Smooth muscle cell (in vitro differentiated cells): ENCODE data around the gene NUB1. TPM values are rescaled to one million over a fixed set of nuclear protein-coding genes. Genes with fewer than 3 reads are reported as not detected.

Source experiments
- DNase-seq: peaks from one replicate; lab custom pipeline; 2025; ENCODE audit not compliant: unreplicated experiment; lab: John Stamatoyannopoulos, UW
- H2AFZ ChIP-seq: fragments of 200-600 bp; sonication (generic); 2 replicates; pipeline ENCODE4 v1.6.0; 2016; ENCODE audit warnings: antibody characterized with exemption, low read depth, mild to moderate bottlenecking
- H3F3A ChIP-seq: fragments of 200-600 bp; sonication (generic); 2 replicates; pipeline ENCODE4 v1.6.0; 2017; ENCODE audit warnings: antibody characterized with exemption, low read depth
- H3K27ac ChIP-seq: fragments of 200-600 bp; sonication (generic); 2 replicates; pipeline ENCODE4 v1.5.1; 2016; ENCODE audit warnings: low read depth, mild to moderate bottlenecking
- H3K27me3 ChIP-seq: fragments of 200-600 bp; sonication (generic); 2 replicates; pipeline ENCODE4 v1.6.1; 2016; ENCODE audit warnings: low read depth, mild to moderate bottlenecking
- H3K36me3 ChIP-seq: fragments of 200-600 bp; sonication (generic); 2 replicates; pipeline ENCODE4 v1.5.1; 2016; ENCODE audit warnings: low read depth
- H3K4me1 ChIP-seq: fragments of 200-600 bp; sonication (generic); 2 replicates; pipeline ENCODE4 v1.5.1; 2016; ENCODE audit warnings: low read depth
- H3K4me2 ChIP-seq: fragments of 200-600 bp; sonication (generic); 2 replicates; pipeline ENCODE4 v1.6.0; 2016; ENCODE audit warnings: mild to moderate bottlenecking
- H3K4me3 ChIP-seq: fragments of 200-600 bp; sonication (generic); 2 replicates; pipeline ENCODE4 v1.5.1; 2016; ENCODE audit warnings: mild to moderate bottlenecking
- H3K79me2 ChIP-seq: fragments of 200-600 bp; sonication (generic); 2 replicates; pipeline ENCODE4 v1.6.0; 2016; ENCODE audit warnings: low read depth, mild to moderate bottlenecking
- H3K9ac ChIP-seq: fragments of 200-600 bp; sonication (generic); 2 replicates; pipeline ENCODE4 v1.6.0; 2016; ENCODE audit warnings: low read depth
- H3K9me3 ChIP-seq: fragments of 200-600 bp; sonication (generic); replicated peaks from 2 replicates; pipeline ENCODE4 v1.5.1; 2016; ENCODE audit warnings: low read depth
- H4K20me1 ChIP-seq: fragments of 200-600 bp; sonication (generic); 2 replicates; pipeline ENCODE4 v1.6.0; 2016; ENCODE audit warnings: low read depth
- CTCF ChIP-seq: fragments of 200-600 bp; sonication (generic); IDR thresholded peaks from 2 replicates; pipeline ENCODE4 v1.5.1; 2017; ENCODE audit warnings: borderline replicate concordance, mild to moderate bottlenecking, antibody characterized with exemption; ENCODE audit not compliant: insufficient read depth, poor library complexity, severe bottlenecking
- WGBS: methylation state at CpG from one replicate; pipeline ENCODE4 v1.1.7; 2016; ENCODE audit warnings: low lambda C conversion rate; 5-methylcytosine and 5-hydroxymethylcytosine counted together
- polyA plus RNA-seq: library from polyadenylated mRNA; unstranded; fragments of >200 nt; fragmentation: Nextera tagmentation; extraction: Ambion mirVana; gene quantifications from 2 replicates; pipeline ENCODE4 v1.2.1, GENCODE V29; 2016
- total RNA-seq: library from RNA; depleted of rRNA; stranded (reverse); fragments of >200 nt; gene quantifications from 2 replicates; pipeline ENCODE4 v1.2.3, GENCODE V29; 2014

NUB1 gene
- total and polyA plus RNA-seq, 2 experiments from 2014 or later = 28.5 to 36.9 TPM

- Histone ChIP-seq H3F3A (peaks cover 5% of the 10 kb centered on the region), H3K4me1 (no peaks in the 10 kb centered on the region), H3K27ac (no peak overlapping the region), H4K20me1 (no peaks in the 10 kb centered on the region), H3K36me3 (no peaks in the 10 kb centered on the region), H3K9ac (no peak overlapping the region), H3K79me2 (no peaks in the 10 kb centered on the region), H2AFZ (no peak overlapping the region), H3K27me3 (peaks cover 12% of the 10 kb centered on the region), H3K4me2 (no peak overlapping the region), H3K4me3 (no peak overlapping the region), H3K9me3 (no peaks in the 10 kb centered on the region)
- WGBS = 91% methylated on average over 3 of the region's 3 CpGs
- TF ChIP-seq CTCF = no peak
- DNase-seq = no peak
Measured at GRCh38 chr7:151306860-151307259, 34.8 kb upstream of the NUB1 start.

- Histone ChIP-seq H3K9ac (no peak overlapping the region), H3K9me3 (no peaks in the 10 kb centered on the region), H3F3A (peaks cover 5% of the 10 kb centered on the region), H2AFZ (no peak overlapping the region), H4K20me1 (no peaks in the 10 kb centered on the region), H3K4me3 (no peak overlapping the region), H3K79me2 (no peaks in the 10 kb centered on the region), H3K4me2 (no peak overlapping the region), H3K27me3 (peaks cover 5% of the 10 kb centered on the region), H3K4me1 (no peaks in the 10 kb centered on the region), H3K36me3 (no peaks in the 10 kb centered on the region), H3K27ac (no peak overlapping the region)
- DNase-seq = no peak
- WGBS = 86% methylated on average over 7 of the region's 7 CpGs
- no peak for TF ChIP-seq CTCF
Measured at GRCh38 chr7:151307536-151307935, 34.1 kb upstream of the NUB1 start.

GRCh38 chr7:151308256-151308655 lies 33.4 kb upstream of the NUB1 start:
- Histone ChIP-seq H3K4me2 (no peak overlapping the region), H3K36me3 (no peaks in the 10 kb centered on the region), H3K27ac (no peak overlapping the region), H3K9me3 (no peaks in the 10 kb centered on the region), H3K79me2 (no peaks in the 10 kb centered on the region), H3K4me1 (no peaks in the 10 kb centered on the region), H3K27me3 (no peaks in the 10 kb centered on the region), H2AFZ (no peak overlapping the region), H3F3A (peaks cover 5% of the 10 kb centered on the region), H4K20me1 (no peaks in the 10 kb centered on the region), H3K4me3 (no peak overlapping the region), H3K9ac (no peak overlapping the region)
- 94% methylated on average over 6 of the region's 6 CpGs for WGBS
- no peak for TF ChIP-seq CTCF
- no peak for DNase-seq

- Histone ChIP-seq H3K27ac (no peak overlapping the region), H3F3A (peaks cover 5% of the 10 kb centered on the region), H3K9me3 (no peaks in the 10 kb centered on the region), H4K20me1 (no peaks in the 10 kb centered on the region), H3K36me3 (no peaks in the 10 kb centered on the region), H3K9ac (no peak overlapping the region), H2AFZ (no peak overlapping the region), H3K4me2 (peak overlapping the region; percentile 22), H3K27me3 (no peaks in the 10 kb centered on the region), H3K4me1 (no peaks in the 10 kb centered on the region), H3K4me3 (no peak overlapping the region), H3K79me2 (no peaks in the 10 kb centered on the region)
- no peak for DNase-seq
- 88% methylated on average over 8 of the region's 8 CpGs for WGBS
- no peak for TF ChIP-seq CTCF
Measured at GRCh38 chr7:151308791-151309190, 32.8 kb upstream of the NUB1 start.
